Neuronal stem cell (in vitro differentiated cells): ENCODE data around the gene SF3B4.
A peak's percentile ranks its signal among the peaks of the same experiment; 100 is the strongest.
"Not testable (repeated sequence)": the region's sequence is repeated elsewhere in the genome, so short reads cannot be mapped to it uniquely, and the experiment has no call there.

ENCODE experiments used
- DNase-seq: peaks from one replicate; pipeline ENCODE4 v3.0.0-alpha.2; 2013; ENCODE audit warnings: low spot score
- H2AFZ ChIP-seq: one replicate; pipeline ENCODE4 v1.6.1; 2013; ENCODE audit warnings: mild to moderate bottlenecking, low read length, inconsistent platforms
- H2AK5ac ChIP-seq: 2 replicates; pipeline ENCODE4 v1.6.1; 2013; ENCODE audit warnings: low read depth, mild to moderate bottlenecking, inconsistent platforms, low read length, moderate library complexity, mixed read lengths
- H2BK120ac ChIP-seq: 2 replicates; pipeline ENCODE4 v1.6.1; 2013; ENCODE audit warnings: low read depth, mild to moderate bottlenecking, inconsistent platforms, low read length, moderate library complexity, mixed read lengths
- H2BK12ac ChIP-seq: one replicate; pipeline ENCODE4 v1.6.1; 2013; ENCODE audit warnings: low read length, inconsistent platforms
- H2BK15ac ChIP-seq: 2 replicates; pipeline ENCODE4 v1.6.1; 2013; ENCODE audit warnings: mild to moderate bottlenecking, low read length, inconsistent platforms, mixed read lengths
- H2BK5ac ChIP-seq: one replicate; pipeline ENCODE4 v1.6.1; 2013; ENCODE audit warnings: inconsistent platforms, mild to moderate bottlenecking, low read length, moderate library complexity
- H3K14ac ChIP-seq: one replicate; pipeline ENCODE4 v1.6.1; 2013; ENCODE audit warnings: low read length, inconsistent platforms
- H3K18ac ChIP-seq: 2 replicates; pipeline ENCODE4 v1.6.1; 2013; ENCODE audit warnings: low read length, inconsistent platforms
- H3K23ac ChIP-seq: 2 replicates; pipeline ENCODE4 v1.6.1; 2013; ENCODE audit warnings: low read depth, mild to moderate bottlenecking, mixed read lengths, low read length, inconsistent platforms; ENCODE audit not compliant: poor library complexity
- H3K27ac ChIP-seq: replicated peaks from 3 replicates; pipeline ENCODE4 v1.5.1; 2013; ENCODE audit warnings: low read length, inconsistent platforms
- H3K27me3 ChIP-seq, 3 experiments: 2 replicates each; pipeline ENCODE4 v1.6.1; 2013; ENCODE audit warnings: low read length in 3 of 3, mild to moderate bottlenecking in 2 of 3, inconsistent platforms in 1 of 3, low read depth in 1 of 3, mixed read lengths in 1 of 3, moderate library complexity in 1 of 3; ENCODE audit not compliant: control insufficient read depth in 3 of 3, insufficient read depth in 3 of 3
- H3K36me3 ChIP-seq, 2 donors: replicated peaks in 1 of 2; 2 replicates each; pipeline ENCODE4 v1.6.1; 2013; ENCODE audit warnings: low read length in 2 of 2; ENCODE audit not compliant: control insufficient read depth in 2 of 2, insufficient read depth in 2 of 2
- H3K4ac ChIP-seq: 2 replicates; pipeline ENCODE4 v1.6.1; 2013; ENCODE audit warnings: inconsistent platforms, mild to moderate bottlenecking, low read length, moderate library complexity
- H3K4me1 ChIP-seq, 2 donors: 1 replicate in 1 of 2; 2 replicates in 1 of 2; pipeline ENCODE4 v1.6.1; 2013; ENCODE audit warnings: low read length in 2 of 2, low read depth in 1 of 2; ENCODE audit not compliant: control insufficient read depth in 2 of 2, insufficient read depth in 1 of 2
- H3K4me2 ChIP-seq: one replicate; pipeline ENCODE4 v1.6.1; 2013; ENCODE audit warnings: mild to moderate bottlenecking, low read length, inconsistent platforms; ENCODE audit not compliant: insufficient read depth, poor library complexity, severe bottlenecking
- H3K4me3 ChIP-seq, 2 donors: 2 replicates each; pipeline ENCODE4 v1.5.1; 2013; ENCODE audit warnings: low read length in 2 of 2, mild to moderate bottlenecking in 2 of 2, inconsistent platforms in 1 of 2, moderate library complexity in 1 of 2
- H3K79me1 ChIP-seq: one replicate; pipeline ENCODE4 v1.6.1; 2013; ENCODE audit warnings: low read depth, mild to moderate bottlenecking, inconsistent platforms, low read length, moderate library complexity
- H3K9ac ChIP-seq: one replicate; pipeline ENCODE4 v1.6.1; 2013; ENCODE audit warnings: mild to moderate bottlenecking, low read depth, low read length, inconsistent platforms; ENCODE audit not compliant: poor library complexity
- H3K9me3 ChIP-seq, 2 donors: replicated peaks in 1 of 2; 2 replicates each; pipeline versions ENCODE3 to v1.6.1; 2013; ENCODE audit warnings: low read length in 2 of 2, mild to moderate bottlenecking in 2 of 2, inconsistent platforms in 1 of 2, low read depth in 1 of 2, mixed read lengths in 1 of 2, moderate library complexity in 1 of 2; ENCODE audit not compliant: control insufficient read depth in 2 of 2, insufficient read depth in 1 of 2
- H4K8ac ChIP-seq: one replicate; pipeline ENCODE4 v1.6.1; 2013; ENCODE audit warnings: low read depth, mild to moderate bottlenecking, inconsistent platforms, low read length, moderate library complexity
- H4K91ac ChIP-seq: one replicate; pipeline ENCODE4 v1.6.1; 2013; ENCODE audit warnings: low read length, low read depth, mild to moderate bottlenecking, inconsistent platforms; ENCODE audit not compliant: poor library complexity
- WGBS, 2 donors: extraction: QIAGEN DNeasy Blood & Tissue Kit; methylation state at CpG; one replicate each; pipeline ENCODE4 v1.1.7; 2013; ENCODE audit warnings: missing lambda C conversion rate in 2 of 2, mixed read lengths in 1 of 2; ENCODE audit not compliant: insufficient read length in 2 of 2, insufficient replicate concordance in 1 of 2; ENCODE audit errors: extremely low coverage in 2 of 2; 5-methylcytosine and 5-hydroxymethylcytosine counted together

Gene SF3B4

DNA sequence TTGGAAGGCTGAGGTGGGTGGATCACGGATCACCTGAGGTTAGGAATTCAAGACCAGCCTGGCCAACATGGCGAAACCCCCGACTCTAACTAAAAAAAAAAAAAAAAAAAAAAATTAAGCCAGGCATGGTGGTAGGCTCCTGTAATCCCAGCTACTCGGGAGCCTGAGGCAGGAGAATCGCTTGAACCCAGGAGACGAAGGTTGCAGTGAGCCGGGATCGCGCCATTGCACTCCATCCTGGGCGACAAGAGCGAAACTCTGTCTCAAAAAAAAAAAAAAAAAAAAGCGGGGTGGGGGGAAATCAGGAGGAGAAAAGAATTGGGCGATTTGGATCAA lies 11.0 kb upstream of the SF3B4 start:
- H3K4me3 ChIP-seq, H3K23ac ChIP-seq: not testable (repeated sequence)

DNA sequence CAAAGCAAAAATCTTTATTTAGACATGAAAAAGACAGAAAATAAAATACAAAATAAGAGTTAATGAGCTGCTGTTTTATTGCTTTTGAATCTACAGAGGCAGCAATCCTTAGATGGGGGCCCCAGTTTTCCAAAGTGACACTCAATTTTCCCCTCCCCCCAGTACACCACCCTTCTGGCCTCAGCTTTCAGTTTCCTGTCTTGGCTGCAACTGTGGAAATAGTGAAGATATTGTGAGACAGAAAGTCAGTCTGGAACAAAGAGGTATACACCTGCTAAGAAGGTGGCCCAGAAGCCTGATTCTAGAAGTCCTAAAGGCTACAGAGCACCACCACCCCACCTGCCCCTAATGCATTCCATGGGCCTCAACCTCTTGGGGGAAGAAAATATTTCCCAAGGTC lies 10.2 kb upstream of the SF3B4 start:
- H4K8ac ChIP-seq, result no peak overlapping the region
- H2AK5ac ChIP-seq, result no peak overlapping the region
- no peak overlapping the region for H3K18ac ChIP-seq
- H2BK120ac ChIP-seq, result no peak overlapping the region
- peaks cover 14 to 24% of the 10 kb centered on the region in 2 donors for H3K4me1 ChIP-seq
- no peak overlapping the region for H2BK12ac ChIP-seq
- no peaks in the 10 kb centered on the region for H3K9me3 ChIP-seq
- no peak overlapping the region for H2BK5ac ChIP-seq
- H3K23ac ChIP-seq, result no peak overlapping the region
- H3K27ac ChIP-seq, result no peak overlapping the region
- H3K4me3 ChIP-seq, result no peak overlapping the region
- no peak overlapping the region for H3K4ac ChIP-seq
- H4K91ac ChIP-seq, result no peak overlapping the region
- H3K9ac ChIP-seq, result no peak overlapping the region
- H3K14ac ChIP-seq, result no peak overlapping the region
- no peak overlapping the region for H2BK15ac ChIP-seq
- H3K27me3 ChIP-seq, result no peaks in the 10 kb centered on the region
- no peaks in the 10 kb centered on the region for H3K36me3 ChIP-seq
- no peak for DNase-seq
- no peak overlapping the region for H3K4me2 ChIP-seq
- H2AFZ ChIP-seq, result no peak overlapping the region
- H3K79me1 ChIP-seq, result no peaks in the 10 kb centered on the region

More for the DNA sequence above, 11.0 kb upstream of the SF3B4 start:
- not testable (repeated sequence) for DNase-seq, H3K18ac ChIP-seq, H3K27me3 ChIP-seq, H3K36me3 ChIP-seq, H2AK5ac ChIP-seq, H3K27ac ChIP-seq, H2BK12ac ChIP-seq, H4K91ac ChIP-seq, H3K4ac ChIP-seq, H3K14ac ChIP-seq, H3K4me2 ChIP-seq, H3K9me3 ChIP-seq, H3K9ac ChIP-seq, H2BK15ac ChIP-seq, H4K8ac ChIP-seq, H3K79me1 ChIP-seq, H2BK5ac ChIP-seq, H2BK120ac ChIP-seq
- Histone ChIP-seq H2AFZ (peak overlapping the region; percentile 33), H3K4me1 (peaks cover 14 to 24% of the 10 kb centered on the region in 2 donors)
- no CpG with 5 or more reads among the region's 13 CpGs for WGBS, 2 donors

GRCh38 chr1:149936992-149937705 lies 9.5 kb upstream of the SF3B4 start:
- peaks cover 14 to 24% of the 10 kb centered on the region in 2 donors for H3K4me1 ChIP-seq
- no peak overlapping the region for H2BK15ac ChIP-seq
- no peak overlapping the region for H4K91ac ChIP-seq
- no peak overlapping the region for H3K4ac ChIP-seq
- no peak overlapping the region for H3K14ac ChIP-seq
- no peak overlapping the region for H3K18ac ChIP-seq
- no peak overlapping the region for H3K23ac ChIP-seq
- H3K27ac ChIP-seq, result no peak overlapping the region
- WGBS, 2 donors, result no CpG with 5 or more reads among the region's 8 CpGs
- no peak overlapping the region for H3K9ac ChIP-seq
- H2BK12ac ChIP-seq, result no peak overlapping the region
- no peaks in the 10 kb centered on the region for H3K79me1 ChIP-seq
- H2BK5ac ChIP-seq, result no peak overlapping the region
- peak overlapping the region in 1 of 2 donors; percentile 29 for H3K4me3 ChIP-seq
- no peaks in the 10 kb centered on the region for H3K9me3 ChIP-seq
- DNase-seq, result no peak
- H2AFZ ChIP-seq, result peak overlapping the region; percentile 78
- no peaks in the 10 kb centered on the region for H3K27me3 ChIP-seq
- no peak overlapping the region for H2BK120ac ChIP-seq
- no peak overlapping the region for H2AK5ac ChIP-seq
- no peaks in the 10 kb centered on the region for H3K36me3 ChIP-seq
- peak overlapping the region; percentile 31 for H3K4me2 ChIP-seq
- H4K8ac ChIP-seq, result no peak overlapping the region

DNA sequence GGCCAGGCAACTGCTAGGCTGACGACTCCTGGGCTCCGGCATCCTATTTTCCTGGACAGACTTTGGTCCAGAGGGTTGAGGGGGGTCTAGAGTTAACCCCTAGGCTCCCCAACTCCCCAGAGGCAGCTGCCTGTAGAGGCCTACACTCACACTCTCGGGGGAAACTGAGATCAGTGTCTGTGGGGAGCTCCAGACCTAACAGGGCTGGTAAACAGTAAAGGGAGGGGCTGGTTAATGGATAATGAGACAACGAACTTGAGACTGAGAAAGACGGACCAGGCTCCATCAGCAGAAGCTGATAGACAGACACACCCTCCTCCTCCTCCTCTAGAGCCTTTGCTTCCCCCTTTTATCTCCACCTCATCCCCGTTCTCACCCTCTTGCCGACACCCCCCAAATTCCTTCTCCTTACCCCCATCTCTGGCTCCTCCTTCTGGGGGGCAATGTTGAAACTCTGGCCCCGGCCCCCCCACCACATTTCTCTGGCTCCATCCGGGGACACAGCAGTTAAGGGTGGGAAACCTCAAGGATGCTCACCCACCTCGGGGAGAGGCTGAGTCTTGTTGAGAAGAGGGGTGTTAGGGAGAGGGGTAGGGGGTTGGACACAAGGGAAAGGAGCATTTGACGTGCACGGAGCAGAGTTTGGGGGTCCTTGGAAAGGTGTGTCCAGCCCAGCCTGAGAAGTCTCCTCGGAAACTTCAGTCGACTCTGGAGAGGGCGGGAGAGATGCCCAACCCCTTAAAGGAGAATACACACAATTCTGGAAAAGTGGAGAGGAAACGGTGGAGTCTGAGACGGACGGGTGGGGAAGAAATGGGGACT lies 8.8 kb upstream of the SF3B4 start, which contains the start of gene MTMR11:
TSS of gene MTMR11 (minus strand) at position 710 of the 822 bp plus-strand sequence. CDS start at position 478, 232 bp downstream.
- peak within 1 kb of the TSS; percentile 31 for H3K4me2 ChIP-seq
- no peak within 1 kb of the TSS for H3K4ac ChIP-seq

More for the DNA sequence above, 8.8 kb upstream of the SF3B4 start, which contains the start of gene MTMR11:
- Histone ChIP-seq H2AFZ (peak within 1 kb of the TSS; percentile 78), H3K4me3 (peak within 1 kb of the TSS; percentile 29 to 49), H3K4me1 (peaks cover 14 to 19% of the 10 kb centered on the region in 2 donors), H2BK12ac (no peak within 1 kb of the TSS), H3K9ac (no peak within 1 kb of the TSS), H3K9me3 (no peaks in the 10 kb centered on the region), H3K79me1 (no peaks in the 10 kb centered on the region), H3K27ac (no peak within 1 kb of the TSS), H2BK120ac (no peak within 1 kb of the TSS), H2AK5ac (no peak within 1 kb of the TSS), H3K18ac (peak within 1 kb of the TSS; percentile 11), H3K23ac (no peak within 1 kb of the TSS), H3K36me3 (no peaks in the 10 kb centered on the region), H3K14ac (no peak within 1 kb of the TSS), H2BK15ac (no peak within 1 kb of the TSS), H2BK5ac (no peak within 1 kb of the TSS), H4K91ac (no peak within 1 kb of the TSS), H3K27me3 (no peaks in the 10 kb centered on the region), H4K8ac (no peak within 1 kb of the TSS)
- WGBS, 2 donors, result no CpG with 5 or more reads among the region's 18 CpGs
- no peak for DNase-seq
